ENCODE data around the gene PCNX2. TPM values are rescaled to one million over a fixed set of nuclear protein-coding genes. Genes with fewer than 3 reads are reported as not detected.

The PCNX2 gene
- total and polyA plus RNA-seq, 12 donors, result 0.29 to 3.1 (median 1.6) TPM

GRCh38 chr1:232970508-232970907 is 325.0 kb downstream of the PCNX2 start:
- whole genome bisulfite sequencing, 2 donors, result 74 to 90% methylated on average over 4 of the region's 4 CpGs

GRCh38 chr1:232969799-232970198 is 325.7 kb downstream of the PCNX2 start:
- no peak overlapping the region for H3K4me3 ChIP-seq
- WGBS, 2 donors, result 52 to 57% methylated on average over 5 of the region's 5 CpGs
- intact Hi-C loops (cut with DNase I), result no loop called here
- H3K36me3 ChIP-seq, result peaks cover 0 to 67% (median 23%) of the 10 kb centered on the region in 9 donors
- peaks cover 3 to 47% (median 22%) of the 10 kb centered on the region in 9 donors for H3K4me1 ChIP-seq
- H3K27ac ChIP-seq, result no peak overlapping the region
- H3K9me3 ChIP-seq, result peaks cover 0 to 21% (median 10%) of the 10 kb centered on the region in 11 donors
- H3K27me3 ChIP-seq, result no peaks in the 10 kb centered on the region
- DNase-seq, result peak in 1 of 2 donors; percentile 36
- ATAC-seq, result peak in 4 of 8 donors; percentile 28 to 40 (median 36)
- TF ChIP-seq CTCF (IDR thresholded peaks at IDR 0.05), result no peak

More at GRCh38 chr1:232970508-232970907, 325.0 kb downstream of the PCNX2 start:
- no peak overlapping the region for H3K4me3 ChIP-seq
- TF ChIP-seq CTCF (IDR thresholded peaks at IDR 0.05), result no peak
- DNase-seq, result no peak
- no peaks in the 10 kb centered on the region for H3K27me3 ChIP-seq
- H3K27ac ChIP-seq, result no peak overlapping the region
- peaks cover 0 to 21% (median 10%) of the 10 kb centered on the region in 11 donors for H3K9me3 ChIP-seq
- peaks cover 0 to 70% (median 23%) of the 10 kb centered on the region in 9 donors for H3K36me3 ChIP-seq
- peaks cover 3 to 46% (median 18%) of the 10 kb centered on the region in 9 donors for H3K4me1 ChIP-seq
- intact Hi-C loops (cut with DNase I), result no loop called here
- no peak for ATAC-seq

- Histone ChIP-seq H3K27ac (peak overlapping the region in 2 of 10 donors; percentile 15 to 24), H3K36me3 (peaks cover 0 to 68% (median 15%) of the 10 kb centered on the region in 9 donors), H3K27me3 (no peaks in the 10 kb centered on the region), H3K9me3 (peaks cover 0 to 17% (median 7%) of the 10 kb centered on the region in 11 donors), H3K4me1 (peaks cover 3 to 53% (median 22%) of the 10 kb centered on the region in 9 donors), H3K4me3 (no peak overlapping the region)
- intact Hi-C loops (cut with DNase I), result no loop called here
- DNase-seq (peak; percentile 41 to 46), ATAC-seq (peak; percentile 70 to 94 (median 80))
- WGBS, 2 donors, result 25 to 26% methylated on average over 3 of the region's 3 CpGs
- no peak for TF ChIP-seq CTCF (IDR thresholded peaks at IDR 0.05)
Observed at GRCh38 chr1:232968965-232969364, 326.6 kb downstream of the PCNX2 start.

- 80 to 88% methylated on average over 5 of the region's 5 CpGs for WGBS, 2 donors
- peaks cover 0 to 11% (median under 1%) of the 10 kb centered on the region in 11 donors for H3K9me3 ChIP-seq
- TF ChIP-seq CTCF (IDR thresholded peaks at IDR 0.05), result no peak
- no peak overlapping the region for H3K4me3 ChIP-seq
- H3K27ac ChIP-seq, result peak overlapping the region in 1 of 10 donors; percentile 24
- ATAC-seq (no peak), DNase-seq (no peak)
- peaks cover 3 to 58% (median 23%) of the 10 kb centered on the region in 9 donors for H3K4me1 ChIP-seq
- H3K27me3 ChIP-seq, result no peaks in the 10 kb centered on the region
- intact Hi-C loops (cut with DNase I), result no loop called here
- H3K36me3 ChIP-seq, result peaks cover 0 to 65% (median 12%) of the 10 kb centered on the region in 9 donors
Observed at GRCh38 chr1:232968391-232968790, 327.1 kb downstream of the PCNX2 start.
